H1 (cell line): ENCODE results near the gene C2orf76. TPM values are rescaled to one million over a fixed set of nuclear protein-coding genes. Genes with fewer than 3 reads are reported as not detected.

Experiments
- polyA plus RNA-seq, 7 experiments: library from polyadenylated mRNA; depleted of rRNA in 3 of 7; stranded (reverse) in 5 of 7; unstranded in 2 of 7; fragments of >200 nt in 5 of 7; fragments of 200-250 nt in 2 of 7; gene quantifications; 1 replicate in 5 of 7; 2 replicates in 1 of 7; 4 replicates in 1 of 7; pipeline versions ENCODE4 v1.2.1 to v1.2.3, GENCODE V29; 2011 to 2013; ENCODE audit warnings: missing spikeins in 2 of 7, mixed read lengths in 2 of 7
- total RNA-seq: library from RNA; stranded (reverse); fragmentation: NEBNext Ultra II Directional; extraction: Animal tissue kit (Norgen Biotek cat#: 25700); gene quantifications from 2 replicates; pipeline ENCODE4 v1.2.1, GENCODE V29; 2021
- TF ChIP-seq, protein P1 (sequence below): fragments of 300-600 bp; sonication (generic); IDR thresholded peaks from 2 replicates; pipeline ENCODE4 v1.7.1; 2012; ENCODE audit warnings: low read length, moderate library complexity, mild to moderate bottlenecking, inconsistent platforms; ENCODE audit not compliant: insufficient replicate concordance

The C2orf76 gene
- total and polyA plus RNA-seq, 2 of the 8 experiments (the other 6 are each of a cell fraction or from before 2014, with no cell fraction given), result 4.4 to 5.0 TPM

DNA sequence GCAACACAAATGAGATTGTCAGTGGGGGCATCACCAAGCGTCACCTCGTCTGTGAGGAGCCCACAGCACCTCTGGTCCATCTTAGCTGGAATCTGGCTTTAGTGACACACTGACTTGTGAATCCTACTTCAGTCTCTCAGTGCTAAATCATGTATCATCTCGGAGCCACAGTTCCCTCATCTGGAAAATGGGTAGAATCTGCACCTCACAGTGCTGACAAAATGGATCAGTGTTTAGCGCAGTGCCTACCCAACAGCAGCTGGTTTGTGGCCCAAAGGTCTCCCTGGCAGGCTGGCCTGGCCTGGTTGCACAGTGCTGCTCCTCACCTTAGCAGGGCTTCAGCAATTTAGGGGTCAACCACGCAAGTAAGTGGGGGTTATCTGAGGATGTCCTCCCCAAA lies 10.2 kb upstream of the C2orf76 start (continued):
- TF ChIP-seq, protein P1, sequence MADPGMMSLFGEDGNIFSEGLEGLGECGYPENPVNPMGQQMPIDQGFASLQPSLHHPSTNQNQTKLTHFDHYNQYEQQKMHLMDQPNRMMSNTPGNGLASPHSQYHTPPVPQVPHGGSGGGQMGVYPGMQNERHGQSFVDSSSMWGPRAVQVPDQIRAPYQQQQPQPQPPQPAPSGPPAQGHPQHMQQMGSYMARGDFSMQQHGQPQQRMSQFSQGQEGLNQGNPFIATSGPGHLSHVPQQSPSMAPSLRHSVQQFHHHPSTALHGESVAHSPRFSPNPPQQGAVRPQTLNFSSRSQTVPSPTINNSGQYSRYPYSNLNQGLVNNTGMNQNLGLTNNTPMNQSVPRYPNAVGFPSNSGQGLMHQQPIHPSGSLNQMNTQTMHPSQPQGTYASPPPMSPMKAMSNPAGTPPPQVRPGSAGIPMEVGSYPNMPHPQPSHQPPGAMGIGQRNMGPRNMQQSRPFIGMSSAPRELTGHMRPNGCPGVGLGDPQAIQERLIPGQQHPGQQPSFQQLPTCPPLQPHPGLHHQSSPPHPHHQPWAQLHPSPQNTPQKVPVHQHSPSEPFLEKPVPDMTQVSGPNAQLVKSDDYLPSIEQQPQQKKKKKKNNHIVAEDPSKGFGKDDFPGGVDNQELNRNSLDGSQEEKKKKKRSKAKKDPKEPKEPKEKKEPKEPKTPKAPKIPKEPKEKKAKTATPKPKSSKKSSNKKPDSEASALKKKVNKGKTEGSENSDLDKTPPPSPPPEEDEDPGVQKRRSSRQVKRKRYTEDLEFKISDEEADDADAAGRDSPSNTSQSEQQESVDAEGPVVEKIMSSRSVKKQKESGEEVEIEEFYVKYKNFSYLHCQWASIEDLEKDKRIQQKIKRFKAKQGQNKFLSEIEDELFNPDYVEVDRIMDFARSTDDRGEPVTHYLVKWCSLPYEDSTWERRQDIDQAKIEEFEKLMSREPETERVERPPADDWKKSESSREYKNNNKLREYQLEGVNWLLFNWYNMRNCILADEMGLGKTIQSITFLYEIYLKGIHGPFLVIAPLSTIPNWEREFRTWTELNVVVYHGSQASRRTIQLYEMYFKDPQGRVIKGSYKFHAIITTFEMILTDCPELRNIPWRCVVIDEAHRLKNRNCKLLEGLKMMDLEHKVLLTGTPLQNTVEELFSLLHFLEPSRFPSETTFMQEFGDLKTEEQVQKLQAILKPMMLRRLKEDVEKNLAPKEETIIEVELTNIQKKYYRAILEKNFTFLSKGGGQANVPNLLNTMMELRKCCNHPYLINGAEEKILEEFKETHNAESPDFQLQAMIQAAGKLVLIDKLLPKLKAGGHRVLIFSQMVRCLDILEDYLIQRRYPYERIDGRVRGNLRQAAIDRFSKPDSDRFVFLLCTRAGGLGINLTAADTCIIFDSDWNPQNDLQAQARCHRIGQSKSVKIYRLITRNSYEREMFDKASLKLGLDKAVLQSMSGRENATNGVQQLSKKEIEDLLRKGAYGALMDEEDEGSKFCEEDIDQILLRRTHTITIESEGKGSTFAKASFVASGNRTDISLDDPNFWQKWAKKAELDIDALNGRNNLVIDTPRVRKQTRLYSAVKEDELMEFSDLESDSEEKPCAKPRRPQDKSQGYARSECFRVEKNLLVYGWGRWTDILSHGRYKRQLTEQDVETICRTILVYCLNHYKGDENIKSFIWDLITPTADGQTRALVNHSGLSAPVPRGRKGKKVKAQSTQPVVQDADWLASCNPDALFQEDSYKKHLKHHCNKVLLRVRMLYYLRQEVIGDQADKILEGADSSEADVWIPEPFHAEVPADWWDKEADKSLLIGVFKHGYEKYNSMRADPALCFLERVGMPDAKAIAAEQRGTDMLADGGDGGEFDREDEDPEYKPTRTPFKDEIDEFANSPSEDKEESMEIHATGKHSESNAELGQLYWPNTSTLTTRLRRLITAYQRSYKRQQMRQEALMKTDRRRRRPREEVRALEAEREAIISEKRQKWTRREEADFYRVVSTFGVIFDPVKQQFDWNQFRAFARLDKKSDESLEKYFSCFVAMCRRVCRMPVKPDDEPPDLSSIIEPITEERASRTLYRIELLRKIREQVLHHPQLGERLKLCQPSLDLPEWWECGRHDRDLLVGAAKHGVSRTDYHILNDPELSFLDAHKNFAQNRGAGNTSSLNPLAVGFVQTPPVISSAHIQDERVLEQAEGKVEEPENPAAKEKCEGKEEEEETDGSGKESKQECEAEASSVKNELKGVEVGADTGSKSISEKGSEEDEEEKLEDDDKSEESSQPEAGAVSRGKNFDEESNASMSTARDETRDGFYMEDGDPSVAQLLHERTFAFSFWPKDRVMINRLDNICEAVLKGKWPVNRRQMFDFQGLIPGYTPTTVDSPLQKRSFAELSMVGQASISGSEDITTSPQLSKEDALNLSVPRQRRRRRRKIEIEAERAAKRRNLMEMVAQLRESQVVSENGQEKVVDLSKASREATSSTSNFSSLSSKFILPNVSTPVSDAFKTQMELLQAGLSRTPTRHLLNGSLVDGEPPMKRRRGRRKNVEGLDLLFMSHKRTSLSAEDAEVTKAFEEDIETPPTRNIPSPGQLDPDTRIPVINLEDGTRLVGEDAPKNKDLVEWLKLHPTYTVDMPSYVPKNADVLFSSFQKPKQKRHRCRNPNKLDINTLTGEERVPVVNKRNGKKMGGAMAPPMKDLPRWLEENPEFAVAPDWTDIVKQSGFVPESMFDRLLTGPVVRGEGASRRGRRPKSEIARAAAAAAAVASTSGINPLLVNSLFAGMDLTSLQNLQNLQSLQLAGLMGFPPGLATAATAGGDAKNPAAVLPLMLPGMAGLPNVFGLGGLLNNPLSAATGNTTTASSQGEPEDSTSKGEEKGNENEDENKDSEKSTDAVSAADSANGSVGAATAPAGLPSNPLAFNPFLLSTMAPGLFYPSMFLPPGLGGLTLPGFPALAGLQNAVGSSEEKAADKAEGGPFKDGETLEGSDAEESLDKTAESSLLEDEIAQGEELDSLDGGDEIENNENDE, result no peak
